ENCODE data around the gene PODXL2.

Gene PODXL2

DNA sequence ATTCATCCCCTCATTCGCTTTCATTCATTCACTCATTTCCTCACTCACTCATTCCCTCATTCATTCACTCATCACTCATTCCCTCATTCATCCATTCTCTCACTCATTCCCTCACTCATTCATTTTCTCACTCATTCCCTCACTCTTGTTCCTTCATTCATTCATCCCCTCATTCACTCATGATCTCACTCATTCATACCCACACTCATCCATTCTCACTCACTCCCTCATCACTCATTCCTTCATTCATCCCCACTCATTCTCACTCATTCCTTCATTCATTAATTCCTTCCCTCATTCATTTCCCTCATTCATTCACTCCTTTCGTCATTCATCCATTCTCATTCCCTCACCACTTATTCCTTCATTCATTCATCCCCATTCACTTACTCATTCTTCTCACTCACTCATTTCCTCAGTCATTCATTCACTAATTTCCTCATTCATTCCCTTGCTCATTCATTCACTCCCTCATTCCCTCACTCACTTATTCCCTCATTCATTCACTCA lies 58.3 kb downstream of the PODXL2 start:
- Histone ChIP-seq H3K4me1 (ENCODE audit: insufficient read depth, poor library complexity, severe bottlenecking) (peaks cover 15% of the 10 kb centered on the region), H3K27me3 (ENCODE audit: insufficient read depth, poor library complexity, severe bottlenecking) (no peaks in the 10 kb centered on the region), H3K9me3 (ENCODE audit: severe bottlenecking) (no peaks in the 10 kb centered on the region), H3K36me3 (ENCODE audit: low read depth) (no peaks in the 10 kb centered on the region), H3K27ac (ENCODE audit: poor library complexity, severe bottlenecking) (no peak overlapping the region), H3K4me3 (ENCODE audit: severe bottlenecking) (no peak overlapping the region)
- ATAC-seq (ENCODE audit: low read depth) (no peak), DNase-seq (ENCODE audit: low spot score) (no peak)
- TF ChIP-seq, protein P1, sequence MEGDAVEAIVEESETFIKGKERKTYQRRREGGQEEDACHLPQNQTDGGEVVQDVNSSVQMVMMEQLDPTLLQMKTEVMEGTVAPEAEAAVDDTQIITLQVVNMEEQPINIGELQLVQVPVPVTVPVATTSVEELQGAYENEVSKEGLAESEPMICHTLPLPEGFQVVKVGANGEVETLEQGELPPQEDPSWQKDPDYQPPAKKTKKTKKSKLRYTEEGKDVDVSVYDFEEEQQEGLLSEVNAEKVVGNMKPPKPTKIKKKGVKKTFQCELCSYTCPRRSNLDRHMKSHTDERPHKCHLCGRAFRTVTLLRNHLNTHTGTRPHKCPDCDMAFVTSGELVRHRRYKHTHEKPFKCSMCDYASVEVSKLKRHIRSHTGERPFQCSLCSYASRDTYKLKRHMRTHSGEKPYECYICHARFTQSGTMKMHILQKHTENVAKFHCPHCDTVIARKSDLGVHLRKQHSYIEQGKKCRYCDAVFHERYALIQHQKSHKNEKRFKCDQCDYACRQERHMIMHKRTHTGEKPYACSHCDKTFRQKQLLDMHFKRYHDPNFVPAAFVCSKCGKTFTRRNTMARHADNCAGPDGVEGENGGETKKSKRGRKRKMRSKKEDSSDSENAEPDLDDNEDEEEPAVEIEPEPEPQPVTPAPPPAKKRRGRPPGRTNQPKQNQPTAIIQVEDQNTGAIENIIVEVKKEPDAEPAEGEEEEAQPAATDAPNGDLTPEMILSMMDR (IDR thresholded peaks at IDR 0.05; ENCODE audit: poor library complexity, severe bottlenecking), result no peak

DNA sequence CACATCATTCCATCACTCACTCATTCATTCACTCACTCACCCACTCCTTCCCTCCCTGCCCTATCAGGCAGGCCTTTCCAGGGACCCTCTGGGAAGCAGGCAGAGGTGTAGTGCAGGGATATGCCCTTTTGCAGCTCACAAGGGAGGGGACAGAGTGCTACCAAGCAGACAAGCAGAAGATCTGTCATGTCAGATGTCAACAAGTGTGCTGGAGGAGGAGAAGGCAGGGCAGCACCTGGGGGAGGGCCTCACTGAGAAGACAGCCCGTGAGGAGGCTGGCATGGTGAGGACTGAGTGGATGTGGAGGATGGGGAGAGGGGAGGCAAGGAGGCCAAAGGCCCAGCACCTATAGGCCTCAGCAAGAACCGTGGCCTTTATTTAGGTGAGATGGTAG lies 59.0 kb downstream of the PODXL2 start:
- Histone ChIP-seq H3K27ac (ENCODE audit: poor library complexity, severe bottlenecking) (no peak overlapping the region), H3K4me1 (ENCODE audit: insufficient read depth, poor library complexity, severe bottlenecking) (peaks cover 15% of the 10 kb centered on the region), H3K36me3 (ENCODE audit: low read depth) (no peaks in the 10 kb centered on the region), H3K9me3 (ENCODE audit: severe bottlenecking) (no peaks in the 10 kb centered on the region), H3K4me3 (ENCODE audit: severe bottlenecking) (no peak overlapping the region), H3K27me3 (ENCODE audit: insufficient read depth, poor library complexity, severe bottlenecking) (no peaks in the 10 kb centered on the region)
- TF ChIP-seq, protein P1 (IDR thresholded peaks at IDR 0.05; ENCODE audit: poor library complexity, severe bottlenecking), result no peak
- no peak for ATAC-seq (ENCODE audit: low read depth)
- peak; percentile 9 for DNase-seq (ENCODE audit: low spot score)

DNA sequence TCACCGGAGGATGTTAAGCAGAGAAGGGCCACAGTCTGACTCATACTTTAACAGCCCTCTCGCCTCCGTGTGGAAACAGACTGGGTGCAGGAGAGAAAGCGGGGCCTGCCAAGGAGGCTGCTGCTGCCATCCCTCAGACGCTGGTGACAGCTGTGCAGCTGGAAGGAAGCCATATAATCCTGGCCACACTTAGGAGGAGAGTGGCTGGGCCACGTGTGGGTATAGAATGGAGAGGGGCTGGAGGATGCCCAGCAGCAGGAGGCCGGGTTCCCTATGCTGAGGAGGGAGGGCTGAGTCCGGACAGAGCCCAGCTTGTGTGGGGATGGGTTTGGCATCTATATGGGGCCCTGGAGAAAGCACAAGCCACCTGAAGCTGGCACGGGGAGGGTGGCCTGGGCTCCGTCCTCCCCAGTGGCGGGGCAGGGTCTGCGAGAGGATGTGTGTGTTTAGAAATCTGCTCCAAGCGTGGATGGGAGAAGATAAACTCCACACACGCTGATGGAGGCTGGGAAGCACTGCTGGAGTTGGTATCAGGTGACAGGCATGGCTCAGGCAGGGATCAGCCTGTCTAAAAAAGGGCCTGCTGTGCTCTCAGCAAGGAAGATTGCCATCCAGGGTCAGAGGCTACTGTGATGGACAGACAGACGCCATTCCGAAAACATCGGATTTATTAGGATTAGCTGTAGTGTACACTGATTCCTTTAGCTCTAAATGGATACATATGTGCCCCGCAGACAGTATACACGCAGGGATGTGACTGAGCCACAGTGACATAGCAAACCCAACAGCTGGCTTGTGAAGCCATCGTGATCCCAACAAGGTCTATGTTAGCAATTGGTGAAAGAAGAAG lies 59.7 kb downstream of the PODXL2 start:
- Histone ChIP-seq H3K27ac (ENCODE audit: poor library complexity, severe bottlenecking) (peak overlapping the region; percentile 91), H3K27me3 (ENCODE audit: insufficient read depth, poor library complexity, severe bottlenecking) (no peaks in the 10 kb centered on the region)
- peak; percentile 37 for DNase-seq (ENCODE audit: low spot score)

DNA sequence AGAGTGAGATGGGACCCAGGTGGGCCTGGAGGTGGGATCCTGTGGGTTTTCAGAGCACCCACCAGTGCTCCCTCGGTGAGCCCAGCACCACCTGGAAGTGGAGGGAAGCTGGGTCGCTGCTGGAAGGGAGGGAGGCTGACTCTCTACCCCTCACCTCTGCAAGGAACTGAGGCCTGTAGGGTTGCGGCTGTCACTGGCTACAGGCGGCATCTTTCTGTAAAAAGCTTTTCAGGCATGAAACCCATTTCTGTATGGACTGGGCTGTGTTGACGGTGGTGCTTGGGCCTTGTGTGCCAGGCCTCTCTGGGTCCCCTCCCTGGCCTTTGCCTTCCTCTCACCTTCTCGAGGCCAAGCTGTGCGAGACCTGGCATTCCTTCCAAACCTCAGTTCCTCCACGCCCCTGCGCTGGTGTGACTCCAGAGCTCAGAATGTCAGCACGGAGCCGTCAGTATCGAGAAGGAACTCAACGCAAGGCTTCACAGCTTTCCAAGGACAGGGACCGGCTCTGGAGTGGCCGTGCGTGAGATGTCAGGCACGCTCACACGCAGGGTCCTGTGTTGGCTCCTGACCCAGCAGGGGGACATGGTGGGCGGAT lies 60.4 kb downstream of the PODXL2 start:
- H3K27ac ChIP-seq (ENCODE audit: poor library complexity, severe bottlenecking), result peak overlapping the region; percentile 91
- H3K9me3 ChIP-seq (ENCODE audit: severe bottlenecking), result no peaks in the 10 kb centered on the region
- TF ChIP-seq, protein P1 (IDR thresholded peaks at IDR 0.05; ENCODE audit: poor library complexity, severe bottlenecking), result no peak
- no peak overlapping the region for H3K4me3 ChIP-seq (ENCODE audit: severe bottlenecking)
- no peaks in the 10 kb centered on the region for H3K36me3 ChIP-seq (ENCODE audit: low read depth)
- DNase-seq (ENCODE audit: low spot score) (peak; percentile 45), ATAC-seq (ENCODE audit: low read depth) (no peak)
- H3K27me3 ChIP-seq (ENCODE audit: insufficient read depth, poor library complexity, severe bottlenecking), result no peaks in the 10 kb centered on the region
- H3K4me1 ChIP-seq (ENCODE audit: insufficient read depth, poor library complexity, severe bottlenecking), result peaks cover 15% of the 10 kb centered on the region

More for the DNA sequence above, 59.7 kb downstream of the PODXL2 start:
- Histone ChIP-seq H3K4me1 (ENCODE audit: insufficient read depth, poor library complexity, severe bottlenecking) (peaks cover 15% of the 10 kb centered on the region), H3K9me3 (ENCODE audit: severe bottlenecking) (no peaks in the 10 kb centered on the region), H3K4me3 (ENCODE audit: severe bottlenecking) (no peak overlapping the region), H3K36me3 (ENCODE audit: low read depth) (no peaks in the 10 kb centered on the region)
- ATAC-seq (ENCODE audit: low read depth), result no peak
- TF ChIP-seq, protein P1 (IDR thresholded peaks at IDR 0.05; ENCODE audit: poor library complexity, severe bottlenecking), result no peak

All from RWPE2 (cell line).